Measurements from ENCODE around the gene ST8SIA6. TPM values are rescaled to one million over a fixed set of nuclear protein-coding genes. Genes with fewer than 3 reads are reported as not detected.

The ST8SIA6 gene
- total and polyA plus RNA-seq, 9 of the 15 experiments (the other 6 are each of a cell fraction or from before 2014, with no cell fraction given), result 0.69 to 6.7 (median 5.0) TPM

GRCh38 chr10:17381502-17382142 is 72.8 kb downstream of the ST8SIA6 start:
- WGBS (ENCODE audit: insufficient coverage, low coverage, missing lambda C conversion rate), result 73% methylated on average over 4 of the region's 4 CpGs
- H3K9me1 ChIP-seq (ENCODE audit: control insufficient read depth, insufficient read depth, low read length), result no peaks in the 10 kb centered on the region
- ATAC-seq (no peak), DNase-seq (ENCODE audit: extremely low read depth in 1 of 4, low spot score in 3 of 4) (no peak), FAIRE-seq (no peak)
- TF ChIP-seq CREB3L1 (IDR thresholded peaks at IDR 0.05; ENCODE audit: borderline replicate concordance, low read depth) (no peak), MTF1 (CRISPR knock-in tag; IDR thresholded peaks at IDR 0.05; ENCODE audit: borderline replicate concordance) (no peak), CREB1 (IDR thresholded peaks at IDR 0.05) (no peak), CREB1 (CRISPR knock-in tag; IDR thresholded peaks at IDR 0.05) (no peak), RB1 (IDR thresholded peaks at IDR 0.05; ENCODE audit: low read depth) (no peak), ADNP (tag; IDR thresholded peaks at IDR 0.05) (no peak), ZNF41 (CRISPR knock-in tag; conservative IDR thresholded peaks at IDR 0.05) (no peak), ZNF124 (CRISPR knock-in tag; IDR thresholded peaks at IDR 0.05) (no peak), RBM39 (optimal IDR thresholded peaks at IDR 0.05; ENCODE audit: low read depth, low read length) (no peak), RERE (CRISPR knock-in tag; IDR thresholded peaks at IDR 0.05; ENCODE audit: borderline replicate concordance) (no peak), ZNF583 (CRISPR knock-in tag; IDR thresholded peaks at IDR 0.05) (no peak), TARDBP (IDR thresholded peaks at IDR 0.05) (no peak), TRIM24 (IDR thresholded peaks at IDR 0.05) (no peak), ZNF668 (CRISPR knock-in tag; IDR thresholded peaks at IDR 0.05) (no peak), ZNF766 (CRISPR knock-in tag; conservative IDR thresholded peaks at IDR 0.05) (no peak), CTBP1 (IDR thresholded peaks at IDR 0.05; ENCODE audit: borderline replicate concordance) (no peak)
- in situ Hi-C loops (cut with MboI) (no loop called here), intact Hi-C loops (cut with micrococcal nuclease) (no loop called here)
- no peak overlapping the region for H3K27ac ChIP-seq (ENCODE audit: extremely low read depth, low read depth, low read length)
- no peak overlapping the region for H2AFZ ChIP-seq (ENCODE audit: low read depth, low read length)
- peaks cover 0 to 3% of the 10 kb centered on the region in 2 experiments; a peak in 1 of 5 replicates for H3K4me1 ChIP-seq (replicated peaks in 1 of 2; ENCODE audit: control insufficient read depth in 2 of 2, insufficient read depth in 2 of 2, low read length in 2 of 2)
- ChIA-PET CTCF (ENCODE audit: low intra/inter-chr PET ratio) (no interaction called here), POLR2A (no interaction called here)
- H3K36me3 ChIP-seq (ENCODE audit: control insufficient read depth, insufficient read depth, low read length), result no peaks in the 10 kb centered on the region
- H3K4me3 ChIP-seq, result no peak overlapping the region
- H3K9ac ChIP-seq (ENCODE audit: insufficient read depth in 1 of 2, low read depth in 2 of 2, low read length in 2 of 2), result no peak overlapping the region
- no peak overlapping the region for H3K4me2 ChIP-seq (ENCODE audit: insufficient read depth, low read length)
- no peaks in the 10 kb centered on the region for H4K20me1 ChIP-seq (replicated peaks; ENCODE audit: control insufficient read depth, insufficient read depth, low read length)
- no peaks in the 10 kb centered on the region for H3K9me3 ChIP-seq (replicated peaks; ENCODE audit: control insufficient read depth, insufficient read depth, low read depth, low read length)
- H3K27me3 ChIP-seq (ENCODE audit: control insufficient read depth in 2 of 2, insufficient read depth in 2 of 2, low read length in 2 of 2), result no peaks in the 10 kb centered on the region
- no TSS peak for BruUV-seq (replicated peaks)
- H3K79me2 ChIP-seq (ENCODE audit: control insufficient read depth, insufficient read depth, low read length), result no peaks in the 10 kb centered on the region

All from K562 (cell line).